Glomerular visceral epithelial cell (primary cell): ENCODE data around the gene SYT2.
"Not testable (repeated sequence)": the region's sequence is repeated elsewhere in the genome, so short reads cannot be mapped to it uniquely, and the experiment has no call there.

ENCODE experiments used
- DNase-seq: peaks from one replicate; pipeline ENCODE4 v3.0.0-alpha.2; 2016; ENCODE audit errors: extremely low spot score

SYT2 gene

GRCh38 chr1:202572867-202573266, 137.4 kb downstream of the SYT2 start:
- DNase-seq, result no peak

- DNase-seq, result no peak
Measured at GRCh38 chr1:202571719-202572339, 138.4 kb downstream of the SYT2 start.

GRCh38 chr1:202569393-202570322, 140.6 kb downstream of the SYT2 start:
- peak; percentile 40 for DNase-seq

- no peak for DNase-seq
Measured at GRCh38 chr1:202568826-202569225, 141.4 kb downstream of the SYT2 start.

GRCh38 chr1:202568410-202568809, 141.8 kb downstream of the SYT2 start:
- no peak for DNase-seq

- no peak for DNase-seq
Measured at GRCh38 chr1:202567738-202568137, 142.5 kb downstream of the SYT2 start.

GRCh38 chr1:202565890-202566602, 144.2 kb downstream of the SYT2 start:
- no peak for DNase-seq

- no peak for DNase-seq
Measured at GRCh38 chr1:202564958-202565495, 145.2 kb downstream of the SYT2 start.

- no peak for DNase-seq
Measured at GRCh38 chr1:202563818-202564217, 146.4 kb downstream of the SYT2 start.

GRCh38 chr1:202562444-202563060, 147.7 kb downstream of the SYT2 start:
- no peak for DNase-seq

GRCh38 chr1:202561726-202562443, 148.4 kb downstream of the SYT2 start:
- no peak for DNase-seq

- DNase-seq, result no peak
Measured at GRCh38 chr1:202561240-202561639, 149.0 kb downstream of the SYT2 start.

GRCh38 chr1:202557662-202558061, 152.6 kb downstream of the SYT2 start:
- not testable (repeated sequence) for DNase-seq

- not testable (repeated sequence) for DNase-seq
Measured at GRCh38 chr1:202556037-202556436, 154.2 kb downstream of the SYT2 start.

- DNase-seq, result not testable (repeated sequence)
Measured at GRCh38 chr1:202554619-202555018, 155.6 kb downstream of the SYT2 start.

GRCh38 chr1:202553560-202554038, 156.7 kb downstream of the SYT2 start:
- DNase-seq, result no peak

- DNase-seq, result not testable (repeated sequence)
Measured at GRCh38 chr1:202553078-202553477, 157.2 kb downstream of the SYT2 start.

- DNase-seq, result not testable (repeated sequence)
Measured at GRCh38 chr1:202552615-202553014, 157.6 kb downstream of the SYT2 start.

- DNase-seq, result peak; percentile 68
Measured at GRCh38 chr1:202551683-202552082, 158.6 kb downstream of the SYT2 start.

GRCh38 chr1:202550088-202550487, 160.2 kb downstream of the SYT2 start:
- DNase-seq, result not testable (repeated sequence)

- no peak for DNase-seq
Measured at GRCh38 chr1:202547215-202547614, 163.0 kb downstream of the SYT2 start.
